Measurements from ENCODE around the gene MAGI1.

Gene MAGI1

DNA sequence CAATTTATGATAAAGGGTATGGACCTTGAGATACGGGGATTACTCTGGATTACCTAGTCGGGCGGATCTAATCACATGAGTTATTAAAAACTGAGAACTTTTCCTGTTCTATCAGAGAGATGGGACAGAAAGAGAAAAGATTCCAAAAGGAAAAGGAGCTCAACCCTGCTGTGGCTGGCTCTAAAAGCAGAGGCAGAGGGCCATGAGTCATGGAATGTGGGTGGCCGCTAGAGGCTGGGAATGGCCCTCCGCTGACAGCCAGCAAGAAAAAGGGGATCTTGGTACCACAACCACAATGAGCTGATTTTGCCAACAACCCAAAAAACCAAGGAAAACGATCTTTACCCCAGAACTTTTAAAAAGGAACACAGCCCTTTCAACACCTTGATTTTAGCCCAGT, 210.0 kb downstream of the MAGI1 start:
- DNase-seq, result no peak

DNA sequence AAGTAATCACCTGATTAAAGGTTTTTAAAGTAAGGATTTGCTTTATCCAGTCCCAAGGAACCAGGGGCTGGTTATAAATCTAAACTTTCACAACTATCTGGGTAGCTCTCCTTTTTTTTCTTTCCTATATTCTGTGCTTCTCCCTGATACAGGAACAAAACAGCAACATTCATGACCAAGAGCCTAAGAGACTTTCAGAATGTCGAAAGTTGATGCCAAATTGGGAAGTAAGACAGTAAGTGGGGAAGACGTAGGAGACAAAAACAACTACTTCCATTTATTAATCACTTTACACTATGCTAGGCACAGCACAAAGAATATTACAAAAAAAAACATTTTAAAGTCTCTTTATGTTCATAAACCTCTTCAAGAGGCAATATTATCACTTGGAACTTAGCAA, 211.6 kb downstream of the MAGI1 start:
- DNase-seq, result no peak

DNA sequence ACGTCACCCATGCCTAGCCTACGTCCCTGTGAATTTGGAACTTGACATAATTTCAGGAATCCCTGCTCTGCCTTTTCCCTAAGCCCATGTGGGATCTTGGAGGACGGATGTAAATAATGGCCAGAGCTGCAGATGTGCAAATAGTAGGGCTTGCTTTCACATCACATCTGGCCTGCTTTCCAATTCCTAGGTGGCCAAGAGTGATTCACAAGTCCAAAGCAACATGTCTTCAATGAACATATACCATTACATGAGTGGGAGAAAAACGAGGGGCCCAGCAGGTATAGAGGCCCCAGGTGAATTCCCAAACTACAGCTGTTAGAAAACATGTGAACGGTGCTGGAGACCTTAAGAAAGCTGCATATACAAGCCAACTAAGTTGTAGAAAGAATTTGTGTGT, 214.6 kb downstream of the MAGI1 start:
- DNase-seq, result no peak

DNA sequence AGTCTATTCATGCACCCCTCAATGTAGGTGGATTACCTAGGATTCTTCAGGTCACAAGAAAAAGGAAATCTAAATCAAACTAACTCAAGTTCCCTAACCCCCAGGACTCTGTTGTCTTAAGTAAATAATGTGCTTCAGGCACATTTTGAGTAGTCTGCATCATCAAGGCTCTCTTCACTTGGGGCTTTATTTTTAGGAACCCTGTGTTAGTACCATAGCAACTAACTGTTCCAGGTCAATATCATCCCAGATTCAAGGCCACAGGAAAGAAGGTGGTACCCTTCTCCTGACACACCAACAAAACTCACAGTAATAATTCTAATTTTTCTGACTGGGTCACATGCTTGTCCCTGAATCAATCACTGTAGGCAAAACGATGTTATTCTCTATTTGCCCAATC, 218.1 kb downstream of the MAGI1 start:
- DNase-seq, result no peak

DNA sequence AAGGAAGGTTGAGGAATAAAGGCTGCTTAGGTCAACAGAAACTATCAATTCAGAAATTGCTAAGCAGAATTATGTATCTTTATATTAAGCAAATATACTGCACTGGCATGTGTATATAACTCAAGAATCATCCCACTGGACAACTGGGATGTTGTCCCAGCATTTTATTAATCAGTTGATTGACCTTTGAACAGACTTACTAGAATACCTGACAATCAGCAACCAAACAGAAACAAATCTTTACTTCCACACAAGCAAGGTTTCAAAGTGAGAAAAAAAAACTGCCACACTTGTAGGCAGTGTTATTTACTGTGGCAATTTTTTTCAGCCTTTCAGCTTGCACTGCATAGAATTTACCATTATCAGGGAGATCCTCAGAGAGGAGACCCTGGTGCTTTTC, 218.8 kb downstream of the MAGI1 start:
- DNase-seq, result no peak

DNA sequence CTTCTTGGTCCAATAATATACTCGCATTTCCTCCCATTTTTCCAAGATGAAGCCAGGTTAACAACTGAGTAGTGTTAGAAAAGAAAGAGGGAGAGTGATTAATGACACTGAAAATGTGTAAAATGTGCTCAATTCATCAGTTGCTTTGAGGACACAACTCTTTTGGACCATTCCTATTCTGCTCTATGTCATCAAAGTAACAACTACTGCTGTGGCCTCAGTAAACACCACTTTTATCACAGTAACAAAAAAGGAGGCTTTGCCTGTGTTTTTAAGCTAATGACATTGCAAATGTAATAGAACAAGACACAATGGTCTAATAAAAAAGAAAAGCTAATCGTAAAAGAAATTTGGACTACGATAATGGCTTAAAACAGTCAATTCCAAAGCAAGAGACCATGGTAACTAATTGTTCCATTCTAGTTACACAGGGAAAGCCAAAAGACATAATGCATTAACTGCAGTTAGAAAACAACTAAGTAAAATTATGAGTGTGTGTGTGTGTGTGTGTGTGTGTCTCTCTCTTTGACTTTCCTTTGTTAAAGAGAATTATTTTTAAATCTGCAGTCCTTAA, 221.1 kb downstream of the MAGI1 start:
- DNase-seq, result no peak

GRCh38 chr3:65816208-65816607, 222.5 kb downstream of the MAGI1 start:
- no peak for DNase-seq

DNA sequence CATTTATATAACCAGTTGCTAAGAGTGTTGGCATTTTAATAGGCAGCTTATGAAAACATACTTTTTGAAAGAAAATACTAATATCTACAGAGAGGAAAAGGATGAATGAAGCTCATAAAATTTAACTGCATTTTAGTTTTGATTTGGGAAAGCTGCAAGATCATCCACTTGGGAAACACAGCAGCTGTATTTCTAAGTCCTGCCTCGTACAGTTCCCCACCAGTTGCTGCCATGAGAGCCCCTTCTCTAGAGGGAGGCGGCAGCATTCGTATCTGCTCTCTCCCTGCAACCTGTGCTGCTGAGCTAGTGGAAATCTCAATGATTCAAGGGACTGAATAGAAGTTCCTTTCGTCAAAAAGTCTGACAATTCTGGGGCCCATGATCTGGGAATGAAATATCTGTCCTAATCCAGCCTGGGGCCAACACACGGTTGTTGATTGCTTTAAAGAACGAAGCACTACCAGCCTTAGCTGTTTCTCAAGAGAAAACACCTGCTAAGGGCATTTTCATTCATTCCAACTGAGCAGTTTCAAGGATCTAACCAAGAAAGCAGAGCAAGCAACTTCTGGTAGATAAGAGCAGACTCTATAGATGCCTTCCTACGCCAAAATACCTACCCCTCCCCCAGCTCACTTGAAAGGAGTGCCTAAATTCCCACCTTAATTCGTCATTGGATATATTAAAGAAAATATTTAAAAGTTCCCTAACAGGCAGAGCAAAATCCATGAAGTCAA, 223.7 kb downstream of the MAGI1 start:
- no peak for DNase-seq

GRCh38 chr3:65811892-65812291, 226.8 kb downstream of the MAGI1 start:
- DNase-seq, result no peak

DNA sequence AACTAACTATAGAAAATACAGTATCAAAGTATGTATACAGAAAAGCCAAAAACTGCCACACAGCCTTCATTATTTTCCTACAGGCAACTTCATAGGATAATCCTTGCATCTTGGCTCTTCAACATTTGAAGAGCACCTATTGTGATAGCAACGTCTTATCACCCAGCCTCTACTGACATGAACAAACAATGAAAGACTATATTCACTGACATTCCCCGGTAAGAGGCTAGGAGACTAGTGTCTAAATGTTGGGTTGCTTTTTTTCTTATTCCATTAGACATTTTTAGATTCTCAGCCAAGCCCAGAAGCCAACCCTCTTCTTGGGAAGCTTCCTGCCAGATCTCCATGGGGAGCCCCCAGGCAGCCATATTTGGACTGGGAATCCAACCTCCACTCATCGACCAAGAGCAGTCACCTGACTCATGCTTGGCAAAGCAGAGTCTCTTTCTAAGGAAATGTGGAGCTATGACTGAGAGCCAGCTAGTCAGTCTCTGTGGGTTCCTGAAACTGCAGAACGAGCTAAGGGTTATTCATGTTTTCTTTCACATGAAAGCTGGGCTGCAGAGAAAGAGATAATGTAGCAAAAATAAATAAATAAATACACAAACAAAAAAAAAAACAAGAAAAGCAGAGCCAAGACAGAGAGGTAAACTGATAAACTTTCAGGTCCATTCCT, 227.5 kb downstream of the MAGI1 start:
- no peak for DNase-seq

DNA sequence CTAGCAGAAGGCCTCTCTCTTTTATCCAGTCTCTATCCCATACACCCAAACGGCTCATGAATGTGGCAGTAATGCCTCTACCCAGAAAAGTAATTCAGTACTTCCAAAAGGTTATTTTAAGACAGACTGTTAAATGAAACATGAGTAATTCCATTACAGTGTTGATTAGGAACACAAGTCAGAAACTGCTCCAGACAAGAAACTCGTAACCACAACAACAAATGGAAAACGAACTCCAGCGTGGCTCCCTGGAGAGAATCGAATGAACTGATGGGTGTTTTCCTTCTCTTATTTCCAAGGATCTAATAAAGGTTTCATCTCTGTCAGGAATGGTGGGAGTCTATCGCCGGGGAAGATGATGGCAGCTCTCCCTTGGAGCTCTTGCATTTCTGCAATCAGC, 228.4 kb downstream of the MAGI1 start:
- no peak for DNase-seq

DNA sequence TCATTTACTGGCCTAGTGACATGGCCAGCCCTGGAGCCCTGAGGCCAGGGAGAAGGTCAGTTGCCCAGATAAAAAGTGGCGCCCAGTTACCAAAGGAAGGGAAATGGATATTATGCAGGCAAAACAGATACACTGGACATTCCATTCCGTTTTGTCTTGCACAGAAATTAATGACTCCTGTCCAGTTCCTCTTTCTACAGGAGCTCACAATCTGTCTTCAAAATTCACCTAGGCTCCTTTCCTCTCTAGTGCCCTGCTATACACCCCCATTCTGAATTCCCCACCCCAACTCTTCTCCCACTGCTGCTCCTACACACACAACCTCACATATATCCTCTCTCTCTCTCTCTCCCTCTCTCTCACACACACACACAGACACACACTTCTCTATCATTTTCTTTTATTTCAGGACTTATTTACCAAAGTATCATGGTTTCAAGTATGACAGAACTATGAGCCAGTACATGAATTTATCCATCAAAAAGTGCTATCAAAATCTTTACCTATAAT, 229.0 kb downstream of the MAGI1 start:
- no peak for DNase-seq

- DNase-seq, result no peak
Measured at GRCh38 chr3:65808824-65809223, 229.9 kb downstream of the MAGI1 start.

GRCh38 chr3:65808407-65808806, 230.3 kb downstream of the MAGI1 start:
- no peak for DNase-seq

- DNase-seq, result no peak
Measured at GRCh38 chr3:65807225-65807624, 231.5 kb downstream of the MAGI1 start.

- DNase-seq, result no peak
Measured at GRCh38 chr3:65806600-65806999, 232.1 kb downstream of the MAGI1 start.

DNA sequence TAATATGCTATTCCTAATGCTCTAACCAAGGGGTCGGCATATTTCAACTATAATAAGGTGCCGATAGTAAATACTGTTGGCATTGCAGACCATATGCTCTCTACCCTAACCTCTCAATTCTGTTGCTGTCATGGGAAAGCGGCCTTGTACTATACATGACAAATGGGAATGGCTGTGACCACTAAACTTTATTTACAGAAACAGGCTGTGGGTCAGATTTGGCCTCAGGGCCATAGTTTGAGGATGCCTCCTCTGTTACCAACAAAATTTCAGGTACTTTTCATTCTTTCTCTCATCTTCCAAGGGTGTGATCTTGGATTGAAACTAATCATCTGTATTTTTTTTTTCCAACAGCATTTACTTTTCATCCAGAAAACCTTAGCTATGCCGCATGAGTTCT, 242.0 kb downstream of the MAGI1 start:
- no peak for DNase-seq

- DNase-seq, result no peak
Measured at GRCh38 chr3:65795166-65795565, 243.6 kb downstream of the MAGI1 start.

DNA sequence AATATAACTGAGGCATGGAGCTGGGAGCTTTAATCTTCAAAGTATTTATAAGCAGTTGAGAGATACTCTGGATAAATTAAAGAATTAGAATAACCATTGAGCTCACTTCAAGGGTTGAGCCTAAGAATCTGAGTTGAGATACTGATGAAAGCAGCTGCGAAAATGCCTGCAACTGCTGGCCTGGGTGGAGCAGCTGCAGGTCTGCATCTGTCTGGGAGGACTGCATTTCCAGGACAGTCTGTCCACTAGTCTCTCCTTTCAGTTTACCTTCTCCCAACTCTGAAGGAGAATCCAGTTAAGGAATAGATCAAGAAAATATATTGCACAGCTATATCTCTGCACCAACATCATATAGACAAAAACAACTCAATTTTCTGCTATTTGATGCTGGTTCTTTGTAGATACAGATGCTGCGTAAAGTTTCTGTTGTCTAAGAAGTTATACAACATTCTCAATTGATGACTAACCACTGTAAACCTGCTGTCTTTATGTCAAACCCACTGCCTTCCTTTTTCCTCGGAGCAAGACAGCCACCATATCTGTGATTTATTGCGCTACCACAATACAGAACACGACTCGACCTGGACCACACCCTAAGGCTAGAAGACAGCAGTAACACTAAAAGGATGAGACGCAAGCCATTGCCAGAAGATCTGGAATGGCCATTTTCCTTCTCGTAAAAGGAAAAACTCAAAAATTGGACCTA, 245.1 kb downstream of the MAGI1 start:
- DNase-seq, result no peak

DNA sequence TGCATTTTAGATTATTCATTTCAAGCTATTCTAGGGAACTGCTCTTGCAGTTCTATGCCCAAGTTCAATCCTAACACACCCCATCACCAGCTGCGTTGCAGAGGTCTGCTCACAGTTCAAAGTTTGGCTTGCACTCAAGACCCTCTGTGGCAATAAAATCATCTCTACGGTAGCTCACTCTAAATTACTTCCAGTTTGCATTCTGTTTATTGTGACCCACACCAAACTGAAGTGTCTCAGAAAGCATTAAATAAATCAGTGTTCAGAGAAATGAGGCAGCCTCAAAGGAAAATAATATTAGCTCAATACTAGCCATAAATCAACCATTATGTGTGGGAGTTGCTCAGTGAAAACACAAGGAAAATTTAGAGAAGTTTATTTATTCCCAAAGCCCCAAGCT, 250.3 kb downstream of the MAGI1 start:
- DNase-seq, result no peak

- no peak for DNase-seq
Measured at GRCh38 chr3:65787827-65788226, 250.9 kb downstream of the MAGI1 start.

GRCh38 chr3:65787340-65787739, 251.4 kb downstream of the MAGI1 start:
- no peak for DNase-seq

DNA sequence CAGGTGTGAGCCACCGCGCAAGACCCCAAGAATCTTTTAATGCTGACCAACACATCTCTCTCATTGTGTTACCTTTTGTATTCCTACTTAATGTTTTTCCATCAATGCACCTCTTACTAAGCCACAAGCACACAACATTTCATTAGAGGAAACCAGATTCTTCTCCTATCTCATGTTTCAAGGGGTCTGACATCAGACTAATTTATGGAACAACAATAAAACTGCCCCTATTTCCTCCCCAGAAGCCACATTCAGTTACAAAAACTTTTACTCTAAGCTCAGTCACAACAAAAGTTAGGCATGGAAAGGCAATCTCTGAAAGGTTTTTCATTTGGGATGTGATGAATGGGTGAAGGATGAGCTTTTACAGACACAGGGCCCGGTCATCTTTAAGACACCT, 251.8 kb downstream of the MAGI1 start:
- no peak for DNase-seq
